OCI-LY7 (cell line): ENCODE measurements around the gene XAGE3.

ENCODE experiments used
- CTCF ChIP-seq: fragments of 200-600 bp; sonication (generic); conservative IDR thresholded peaks from 2 replicates; pipeline ENCODE4 v1.5.1; 2014; ENCODE audit warnings: mild to moderate bottlenecking, antibody characterized with exemption, low read length, moderate library complexity, mixed read lengths
- EZH2phosphoT487 ChIP-seq: fragments of 200-600 bp; sonication (generic); IDR thresholded peaks from 2 replicates; pipeline ENCODE4 v1.6.1; 2018; ENCODE audit warnings: low read depth, borderline replicate concordance, mild to moderate bottlenecking, mixed run types, antibody characterized with exemption, low read length, moderate library complexity, mixed read lengths

GRCh38 chrX:52865343-52865998 lies 2.4 kb downstream of the XAGE3 start:
- TF ChIP-seq CTCF (no peak), EZH2phosphoT487 (no peak)
